HG03066 (cell line): Measurements from ENCODE around the gene GPR26.

Experiments
- ATAC-seq: cut with Tn5 transposase; IDR thresholded peaks from one replicate; pipeline ENCODE4 v1.9.1; 2021; ENCODE audit warnings: low read depth; ENCODE audit not compliant: unreplicated experiment

GPR26 gene

DNA sequence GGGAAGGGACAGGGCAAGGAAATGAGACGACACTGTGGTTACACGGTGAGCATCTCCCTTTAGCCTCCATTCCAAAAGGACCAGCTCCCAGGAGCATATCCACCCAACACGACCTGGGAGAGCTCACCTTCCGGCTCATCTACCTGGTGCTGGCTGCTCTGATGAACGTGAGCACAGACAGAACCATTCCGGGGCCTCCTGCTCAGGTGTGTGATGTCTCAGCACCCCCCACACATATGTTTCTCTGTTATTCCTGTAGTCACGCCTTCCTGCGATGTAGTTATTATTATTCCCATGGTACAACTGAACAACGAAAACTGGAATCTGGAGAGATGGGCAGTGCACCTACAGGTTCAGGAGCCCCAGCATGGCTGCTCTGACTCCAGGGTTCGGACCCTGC is 20.5 kb upstream of the GPR26 start:
- ATAC-seq, result no peak

DNA sequence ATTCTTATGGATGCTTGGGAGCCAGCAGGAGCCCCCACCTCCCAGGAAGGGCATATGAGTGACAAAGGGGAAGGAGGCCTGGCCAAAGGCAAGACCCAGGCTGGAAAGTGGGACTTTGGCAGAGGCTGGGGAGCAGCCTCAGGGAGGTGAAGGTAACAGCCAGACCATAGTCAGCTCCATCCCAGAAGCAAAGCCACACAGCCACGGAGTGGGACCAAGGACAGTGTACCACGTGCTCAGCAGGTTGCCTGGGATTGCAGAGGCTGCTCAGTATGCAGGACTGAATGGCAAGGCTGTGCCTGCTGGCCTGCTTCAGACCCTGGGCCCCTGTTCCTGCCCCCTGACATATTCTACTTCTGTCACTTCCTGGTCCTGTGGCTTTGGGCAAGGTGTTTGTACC is 17.6 kb upstream of the GPR26 start:
- no peak for ATAC-seq

GRCh38 chr10:123649676-123650075 is 16.5 kb upstream of the GPR26 start:
- ATAC-seq, result no peak

DNA sequence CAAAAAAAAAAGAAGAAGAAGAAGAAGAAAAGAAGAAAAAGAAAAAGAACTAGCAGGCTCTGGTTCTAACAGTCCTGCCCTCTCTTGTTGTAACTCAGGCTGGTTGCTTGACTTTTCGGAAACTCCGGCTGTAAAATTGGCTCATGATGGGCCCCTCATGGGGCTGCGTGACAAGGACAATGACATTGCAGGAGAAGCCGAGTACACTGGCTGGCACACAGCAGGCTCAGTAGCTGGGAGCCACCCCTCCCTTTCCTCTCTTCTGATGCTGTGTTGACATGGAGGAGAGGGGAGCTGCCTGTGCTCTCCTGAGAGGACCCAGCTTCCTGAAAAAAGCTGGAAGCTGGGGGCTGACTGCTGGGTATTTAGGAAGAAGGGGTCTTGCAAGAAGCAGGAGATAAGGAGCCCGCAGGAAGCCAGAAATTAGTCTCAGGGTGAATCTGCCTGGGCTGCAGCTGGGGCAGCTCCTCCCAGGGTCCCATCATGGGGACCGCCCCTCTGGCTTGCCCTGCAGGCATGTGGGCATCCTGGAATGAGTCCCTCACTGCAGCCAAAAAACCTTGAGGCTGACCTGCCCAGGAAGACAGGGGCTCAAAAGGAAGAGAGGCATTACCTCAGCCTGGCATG is 14.6 kb upstream of the GPR26 start:
- no peak for ATAC-seq

DNA sequence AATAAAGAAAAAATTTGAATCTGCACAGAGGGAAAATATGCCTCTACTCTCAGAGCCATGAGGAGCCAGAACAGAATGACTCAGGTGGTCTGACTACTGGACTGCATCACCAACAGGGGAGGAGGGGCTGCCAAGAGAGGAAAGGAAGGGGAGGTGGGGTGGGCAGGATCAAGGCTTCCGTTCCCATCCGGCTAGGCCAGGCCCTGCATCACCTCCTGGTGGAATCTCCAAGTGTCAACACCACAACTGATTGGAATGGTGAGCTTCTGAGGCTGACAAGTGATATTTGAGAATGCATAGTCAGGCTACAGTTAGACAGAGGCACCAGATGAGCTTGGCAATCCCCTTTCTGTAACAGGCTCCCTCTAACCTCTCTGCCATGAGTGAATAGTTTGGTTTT is 10.4 kb upstream of the GPR26 start:
- ATAC-seq, result no peak

DNA sequence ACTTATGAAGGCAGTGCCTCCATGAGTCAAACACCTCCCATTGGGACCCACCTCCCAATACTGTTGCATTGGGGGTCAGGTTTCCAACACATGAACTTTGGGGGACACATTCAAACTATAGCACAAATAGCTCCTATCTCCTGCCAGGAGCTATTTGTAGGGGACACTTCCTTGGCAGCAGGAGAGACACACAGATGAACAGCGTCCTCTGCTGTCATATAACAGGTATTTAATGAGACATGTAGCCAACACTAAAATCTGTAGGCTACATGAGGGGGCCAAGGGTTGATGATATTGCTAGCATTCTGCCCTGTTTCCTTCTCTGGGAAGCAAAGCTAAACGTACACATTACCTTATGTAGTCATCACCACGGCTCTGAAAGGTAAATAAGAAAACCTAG is 2.6 kb upstream of the GPR26 start:
- ATAC-seq, result no peak

- ATAC-seq, result no peak
These were observed 466 bp upstream of the GPR26 start for GRCh38 chr10:123665491-123666286.

DNA sequence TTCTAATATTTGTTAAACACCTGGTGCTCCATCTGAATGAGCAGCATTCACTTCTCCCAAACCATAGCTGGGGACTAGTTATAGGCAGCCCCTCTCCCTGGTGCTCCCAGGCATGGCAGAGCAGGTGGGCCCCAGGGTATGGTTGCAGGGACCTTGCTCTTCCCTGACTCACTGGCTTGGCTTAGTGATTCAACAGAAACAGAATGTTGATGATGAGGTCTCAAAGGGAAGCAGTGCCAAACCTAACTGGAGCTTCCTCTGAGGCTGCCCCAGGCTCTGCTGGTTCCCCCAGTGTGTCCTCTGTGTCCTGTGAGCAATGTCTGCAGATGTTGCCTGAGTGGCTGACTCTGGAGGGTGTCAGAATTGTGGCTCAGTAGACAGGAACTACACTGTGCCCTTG is 3.7 kb downstream of the GPR26 start:
- ATAC-seq, result no peak

GRCh38 chr10:123673198-123673597 is 7.0 kb downstream of the GPR26 start:
- ATAC-seq, result no peak

DNA sequence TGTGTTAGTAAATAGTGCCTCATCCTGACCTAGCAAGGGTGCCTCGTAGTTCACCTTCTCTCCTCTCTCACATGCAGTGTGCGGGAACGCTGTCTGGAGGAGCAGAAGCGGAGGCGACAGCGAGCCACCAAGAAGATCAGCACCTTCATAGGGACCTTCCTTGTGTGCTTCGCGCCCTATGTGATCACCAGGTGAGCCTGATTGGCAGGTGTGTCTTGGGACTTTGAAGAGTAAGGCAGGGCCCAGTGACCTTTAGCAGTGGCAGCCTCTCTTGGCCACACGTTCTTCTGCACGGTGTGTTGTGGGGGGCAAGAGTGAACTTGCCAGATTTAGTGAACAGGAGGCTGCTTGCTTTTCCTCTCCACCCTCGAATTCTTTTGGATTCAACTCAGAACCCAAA is 8.6 kb downstream of the GPR26 start:
- no peak for ATAC-seq

DNA sequence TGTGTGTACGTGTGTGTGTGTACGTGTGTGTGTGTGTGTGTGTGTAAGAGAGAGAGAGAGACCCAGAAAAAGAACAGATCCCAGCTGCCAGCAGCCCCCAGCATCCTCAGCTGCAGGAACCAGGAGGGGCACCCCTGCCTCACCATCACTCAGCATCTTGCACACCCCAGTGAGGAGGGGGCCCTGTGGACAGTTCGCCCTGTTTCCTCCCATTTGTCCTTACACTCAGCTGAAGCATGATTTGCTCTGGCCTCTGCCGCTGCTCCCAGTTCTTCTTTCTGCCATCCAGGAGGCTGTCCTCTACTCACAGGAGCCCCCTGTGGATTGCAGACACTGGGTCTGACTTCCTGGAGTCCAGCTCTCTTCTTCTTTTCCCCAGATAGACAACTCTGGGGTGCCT is 9.7 kb downstream of the GPR26 start:
- ATAC-seq, result no peak

DNA sequence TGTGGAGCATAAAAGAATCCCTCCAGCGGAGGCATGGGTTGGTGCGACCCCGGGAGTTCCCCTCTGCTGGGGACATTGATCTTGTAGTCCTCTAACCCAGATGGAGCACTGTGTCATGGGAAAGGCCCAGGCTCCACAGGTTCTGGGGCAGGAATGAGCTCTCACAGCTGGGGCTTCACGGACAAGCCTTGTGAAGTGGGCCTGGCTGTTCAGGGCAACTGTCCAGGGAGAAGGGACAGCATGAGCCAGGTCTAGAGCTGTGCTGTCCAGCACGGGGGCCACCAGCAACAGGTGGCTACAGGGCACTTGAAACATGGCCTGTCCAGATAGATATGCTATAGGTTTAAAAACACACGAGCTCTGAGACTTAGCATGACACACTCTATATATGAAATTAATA is 11.4 kb downstream of the GPR26 start:
- no peak for ATAC-seq

- ATAC-seq, result no peak
These were observed 12.2 kb downstream of the GPR26 start for GRCh38 chr10:123678376-123678775.

- ATAC-seq, result no peak
These were observed 15.1 kb downstream of the GPR26 start for GRCh38 chr10:123681285-123681684.

DNA sequence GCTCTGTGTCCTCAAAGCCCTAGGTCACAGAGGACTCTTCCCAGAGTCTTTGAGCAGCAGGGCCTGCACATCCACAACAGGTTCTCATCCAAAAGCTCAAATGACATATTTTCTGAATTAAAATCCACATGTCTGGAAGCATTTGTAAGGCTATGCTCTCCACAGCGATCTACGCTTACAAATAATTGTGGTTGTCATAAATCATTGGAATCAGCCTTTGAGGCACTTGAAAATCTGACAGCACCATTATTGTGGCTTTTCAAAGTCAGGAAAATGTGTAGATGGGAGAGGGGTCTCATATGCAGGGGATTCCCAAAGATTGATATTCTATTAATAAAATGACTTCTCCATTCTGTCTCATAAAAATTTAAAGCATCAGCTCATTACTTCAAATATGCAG is 16.3 kb downstream of the GPR26 start:
- ATAC-seq, result no peak

GRCh38 chr10:123683459-123683858 is 17.3 kb downstream of the GPR26 start:
- no peak for ATAC-seq

DNA sequence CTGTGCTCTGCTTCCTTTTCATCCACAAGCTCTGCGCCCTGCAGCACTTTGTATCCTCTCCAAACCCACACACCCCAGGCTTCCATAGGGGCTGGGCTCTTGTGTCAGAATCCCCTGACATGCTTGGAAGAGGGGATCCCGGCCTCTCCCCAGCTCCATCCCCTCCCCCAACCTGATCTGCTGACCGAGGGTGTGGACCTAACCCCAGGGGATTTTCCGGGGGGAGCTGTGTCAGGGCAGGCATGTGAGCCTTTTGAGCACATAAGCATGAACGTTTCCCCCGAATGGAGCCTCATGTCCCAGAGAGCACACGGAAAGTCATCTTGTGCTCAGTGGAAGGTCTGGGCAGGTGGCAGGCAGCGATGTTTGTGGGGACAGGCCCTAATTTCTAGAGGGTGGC is 17.7 kb downstream of the GPR26 start:
- ATAC-seq, result no peak

DNA sequence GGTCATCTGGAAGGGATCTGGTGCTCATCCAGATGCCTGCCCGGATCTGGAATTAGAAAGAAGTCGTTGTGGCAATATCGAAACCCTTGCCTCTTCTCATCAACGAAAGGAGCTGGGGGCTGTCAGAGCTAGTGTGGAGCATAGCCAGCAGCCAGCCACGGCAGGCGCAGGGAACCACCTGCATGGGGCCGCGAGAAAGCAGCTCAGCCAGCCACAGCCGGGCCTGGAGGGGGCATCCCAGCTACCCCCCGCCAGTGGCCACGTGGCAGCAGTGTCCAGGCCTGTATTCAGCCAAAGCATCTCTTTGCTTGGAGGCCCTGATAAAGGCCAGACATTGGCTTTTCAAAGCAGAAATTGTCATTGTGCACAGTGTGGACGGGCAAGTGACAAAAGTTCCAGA is 19.1 kb downstream of the GPR26 start:
- ATAC-seq, result no peak

DNA sequence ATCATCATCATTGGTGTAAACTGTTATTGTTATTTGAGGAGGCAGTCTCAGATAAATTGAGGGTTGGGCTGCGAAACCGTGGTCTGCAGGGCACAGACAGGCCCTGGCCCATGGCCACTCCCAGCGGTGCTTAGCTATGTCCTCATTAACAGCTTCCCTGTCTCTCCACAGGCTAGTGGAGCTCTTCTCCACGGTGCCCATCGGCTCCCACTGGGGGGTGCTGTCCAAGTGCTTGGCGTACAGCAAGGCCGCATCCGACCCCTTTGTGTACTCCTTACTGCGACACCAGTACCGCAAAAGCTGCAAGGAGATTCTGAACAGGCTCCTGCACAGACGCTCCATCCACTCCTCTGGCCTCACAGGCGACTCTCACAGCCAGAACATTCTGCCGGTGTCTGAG is 21.6 kb downstream of the GPR26 start:
- no peak for ATAC-seq

- no peak for ATAC-seq
These were observed 23.7 kb downstream of the GPR26 start for GRCh38 chr10:123689880-123690279.

DNA sequence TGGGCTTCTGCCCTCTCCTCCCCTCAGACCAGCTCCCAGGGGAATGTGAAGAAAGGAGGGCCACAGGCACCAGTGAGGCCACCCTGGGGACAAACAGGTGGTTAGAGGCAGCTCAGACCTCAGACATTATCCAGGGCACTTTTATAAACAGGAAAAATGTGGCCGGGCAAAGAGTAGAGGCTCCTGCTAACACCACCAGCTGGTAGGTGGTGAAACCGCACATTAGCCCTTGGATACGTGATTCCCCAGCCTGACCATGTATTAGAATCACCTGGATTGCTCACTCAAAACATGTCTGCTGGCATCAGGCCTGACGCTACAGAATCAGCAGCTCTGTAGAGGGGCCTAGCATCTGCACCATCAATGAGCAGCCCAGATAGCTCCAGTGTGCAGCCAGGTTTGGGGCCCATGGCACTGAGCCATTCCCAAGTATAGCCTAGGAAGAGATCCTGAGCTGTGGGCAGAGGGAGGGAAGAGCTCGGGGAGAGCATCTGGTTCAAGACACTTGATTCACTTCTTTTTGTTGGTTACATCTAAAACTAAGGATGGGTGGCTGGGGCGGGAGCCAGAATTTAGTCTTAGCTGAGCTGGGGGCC is 37.1 kb downstream of the GPR26 start:
- no peak for ATAC-seq

- no peak for ATAC-seq
These were observed 37.9 kb downstream of the GPR26 start for GRCh38 chr10:123704076-123704475.
